Breast epithelium (tissue), 3 donors: Measurements from ENCODE around the gene GLCE.
"Not testable (repeated sequence)": the region's sequence is repeated elsewhere in the genome, so short reads cannot be mapped to it uniquely, and the experiment has no call there.

Source experiments
- POLR2A ChIP-seq: fragments of 450-650 bp; IDR thresholded peaks from one replicate; pipeline ENCODE4 v1.6.1; 2016; ENCODE audit warnings: antibody characterized with exemption, mild to moderate bottlenecking, moderate library complexity
- POLR2AphosphoS5 ChIP-seq, 3 donors: sonication (generic); formaldehyde crosslinking; IDR thresholded peaks; one replicate each; pipeline ENCODE4 v1.6.1; 2017; ENCODE audit warnings: antibody characterized with exemption in 3 of 3
- TF ChIP-seq, protein P1 (sequence below), 3 donors: fragments of 450-650 bp; IDR thresholded peaks; one replicate each; pipeline ENCODE4 v1.5.1; 2016 to 2017; ENCODE audit warnings: antibody characterized with exemption in 3 of 3, mild to moderate bottlenecking in 3 of 3, moderate library complexity in 3 of 3

DNA sequence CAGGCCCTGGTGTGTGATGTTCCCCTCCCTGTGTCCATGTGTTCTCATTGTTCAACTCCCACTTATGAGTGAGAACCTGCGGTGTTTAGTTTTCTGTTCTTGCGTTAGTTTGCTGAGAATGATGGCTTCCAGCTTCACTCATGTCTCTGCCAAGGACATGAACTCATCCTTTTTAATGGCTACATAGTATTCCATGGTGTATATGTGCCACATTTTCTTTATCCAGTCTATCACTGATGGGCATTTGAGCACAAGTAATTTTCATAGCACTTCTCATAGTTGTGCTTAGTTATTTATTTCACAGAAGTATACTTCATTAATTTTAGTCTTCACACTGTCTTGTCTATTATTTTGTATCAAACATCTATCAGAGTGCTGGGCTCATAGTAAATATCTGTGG lies 6.8 kb upstream of the GLCE start:
- TF ChIP-seq POLR2A; POLR2AphosphoS5 (IDR thresholded peaks at IDR 0.05): not testable (repeated sequence)
- TF ChIP-seq, protein P1, sequence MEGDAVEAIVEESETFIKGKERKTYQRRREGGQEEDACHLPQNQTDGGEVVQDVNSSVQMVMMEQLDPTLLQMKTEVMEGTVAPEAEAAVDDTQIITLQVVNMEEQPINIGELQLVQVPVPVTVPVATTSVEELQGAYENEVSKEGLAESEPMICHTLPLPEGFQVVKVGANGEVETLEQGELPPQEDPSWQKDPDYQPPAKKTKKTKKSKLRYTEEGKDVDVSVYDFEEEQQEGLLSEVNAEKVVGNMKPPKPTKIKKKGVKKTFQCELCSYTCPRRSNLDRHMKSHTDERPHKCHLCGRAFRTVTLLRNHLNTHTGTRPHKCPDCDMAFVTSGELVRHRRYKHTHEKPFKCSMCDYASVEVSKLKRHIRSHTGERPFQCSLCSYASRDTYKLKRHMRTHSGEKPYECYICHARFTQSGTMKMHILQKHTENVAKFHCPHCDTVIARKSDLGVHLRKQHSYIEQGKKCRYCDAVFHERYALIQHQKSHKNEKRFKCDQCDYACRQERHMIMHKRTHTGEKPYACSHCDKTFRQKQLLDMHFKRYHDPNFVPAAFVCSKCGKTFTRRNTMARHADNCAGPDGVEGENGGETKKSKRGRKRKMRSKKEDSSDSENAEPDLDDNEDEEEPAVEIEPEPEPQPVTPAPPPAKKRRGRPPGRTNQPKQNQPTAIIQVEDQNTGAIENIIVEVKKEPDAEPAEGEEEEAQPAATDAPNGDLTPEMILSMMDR (IDR thresholded peaks at IDR 0.05) = not testable (repeated sequence)
